Ishikawa (cell line): ENCODE measurements around the gene FBXL19.

Source experiments
- CEBPB ChIP-seq: IDR thresholded peaks from 2 replicates; pipeline ENCODE4 v1.6.1; 2012
- CREB1 ChIP-seq: IDR thresholded peaks from 2 replicates; pipeline ENCODE4 v1.6.1; 2012; ENCODE audit warnings: low read depth
- EP300 ChIP-seq: IDR thresholded peaks from 2 replicates; pipeline ENCODE4 v1.6.1; 2012; ENCODE audit warnings: borderline replicate concordance
- FOXM1 ChIP-seq: IDR thresholded peaks from 2 replicates; pipeline ENCODE4 v1.6.1; 2012; ENCODE audit warnings: low read depth, borderline replicate concordance
- NFIC ChIP-seq: IDR thresholded peaks from 2 replicates; pipeline ENCODE4 v1.6.1; 2012
- RAD21 ChIP-seq: IDR thresholded peaks from 2 replicates; pipeline ENCODE4 v1.6.1; 2012; ENCODE audit warnings: low read depth
- TCF12 ChIP-seq: IDR thresholded peaks from 2 replicates; pipeline ENCODE4 v1.6.1; 2012; ENCODE audit warnings: low read depth
- YY1 ChIP-seq: IDR thresholded peaks from 2 replicates; pipeline ENCODE4 v1.6.1; 2012; ENCODE audit warnings: low read depth
- ZBTB7A ChIP-seq: IDR thresholded peaks from 2 replicates; pipeline ENCODE4 v1.6.1; 2012; ENCODE audit warnings: low read depth
- TF ChIP-seq, protein P1 (sequence below): IDR thresholded peaks from 2 replicates; pipeline ENCODE4 v1.6.1; 2012; ENCODE audit warnings: low read depth, mild to moderate bottlenecking
- TF ChIP-seq, protein P2 (sequence below): IDR thresholded peaks from 2 replicates; pipeline ENCODE4 v1.6.1; 2012

DNA sequence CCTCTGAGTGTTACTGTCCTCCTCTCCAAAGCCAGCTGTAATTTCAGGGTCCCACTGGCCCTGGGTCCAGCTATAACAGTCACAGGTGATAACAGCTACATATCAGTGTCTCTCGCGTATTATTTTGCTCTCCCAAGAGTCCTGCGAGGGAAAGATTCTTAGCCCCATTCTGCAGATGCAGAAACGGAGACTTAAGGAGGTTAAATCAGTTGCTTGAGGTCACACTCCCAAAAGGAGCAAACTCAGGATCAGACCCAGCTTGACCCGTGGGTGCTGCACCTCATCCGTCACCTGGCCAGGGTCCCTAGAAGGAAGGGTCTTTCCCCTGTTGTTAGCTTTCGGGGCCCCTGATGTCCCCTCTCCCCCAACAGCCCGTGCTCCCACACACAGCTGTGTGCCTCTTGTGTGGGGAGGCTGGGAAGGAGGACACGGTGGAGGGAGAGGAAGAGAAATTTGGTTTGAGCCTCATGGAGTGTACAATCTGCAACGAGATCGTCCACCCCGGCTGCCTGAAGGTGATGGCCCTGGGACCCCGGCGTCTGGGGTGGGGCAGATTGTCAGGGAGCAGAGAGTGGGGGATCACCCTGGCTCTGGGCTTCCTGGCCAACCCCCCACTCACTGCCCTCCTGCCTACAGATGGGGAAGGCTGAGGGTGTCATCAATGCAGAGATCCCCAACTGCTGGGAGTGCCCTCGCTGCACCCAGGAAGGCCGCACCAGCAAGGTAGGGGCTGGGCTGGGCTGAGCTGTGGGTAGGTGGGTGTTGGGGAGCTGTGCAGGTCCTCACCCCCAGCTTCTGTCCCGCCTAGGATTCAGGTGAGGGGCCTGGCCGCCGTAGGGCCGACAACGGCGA lies 3.8 kb downstream of the FBXL19 start:
- no peak for TF ChIP-seq RAD21
- TF ChIP-seq EP300, result no peak
- TF ChIP-seq, protein P1, sequence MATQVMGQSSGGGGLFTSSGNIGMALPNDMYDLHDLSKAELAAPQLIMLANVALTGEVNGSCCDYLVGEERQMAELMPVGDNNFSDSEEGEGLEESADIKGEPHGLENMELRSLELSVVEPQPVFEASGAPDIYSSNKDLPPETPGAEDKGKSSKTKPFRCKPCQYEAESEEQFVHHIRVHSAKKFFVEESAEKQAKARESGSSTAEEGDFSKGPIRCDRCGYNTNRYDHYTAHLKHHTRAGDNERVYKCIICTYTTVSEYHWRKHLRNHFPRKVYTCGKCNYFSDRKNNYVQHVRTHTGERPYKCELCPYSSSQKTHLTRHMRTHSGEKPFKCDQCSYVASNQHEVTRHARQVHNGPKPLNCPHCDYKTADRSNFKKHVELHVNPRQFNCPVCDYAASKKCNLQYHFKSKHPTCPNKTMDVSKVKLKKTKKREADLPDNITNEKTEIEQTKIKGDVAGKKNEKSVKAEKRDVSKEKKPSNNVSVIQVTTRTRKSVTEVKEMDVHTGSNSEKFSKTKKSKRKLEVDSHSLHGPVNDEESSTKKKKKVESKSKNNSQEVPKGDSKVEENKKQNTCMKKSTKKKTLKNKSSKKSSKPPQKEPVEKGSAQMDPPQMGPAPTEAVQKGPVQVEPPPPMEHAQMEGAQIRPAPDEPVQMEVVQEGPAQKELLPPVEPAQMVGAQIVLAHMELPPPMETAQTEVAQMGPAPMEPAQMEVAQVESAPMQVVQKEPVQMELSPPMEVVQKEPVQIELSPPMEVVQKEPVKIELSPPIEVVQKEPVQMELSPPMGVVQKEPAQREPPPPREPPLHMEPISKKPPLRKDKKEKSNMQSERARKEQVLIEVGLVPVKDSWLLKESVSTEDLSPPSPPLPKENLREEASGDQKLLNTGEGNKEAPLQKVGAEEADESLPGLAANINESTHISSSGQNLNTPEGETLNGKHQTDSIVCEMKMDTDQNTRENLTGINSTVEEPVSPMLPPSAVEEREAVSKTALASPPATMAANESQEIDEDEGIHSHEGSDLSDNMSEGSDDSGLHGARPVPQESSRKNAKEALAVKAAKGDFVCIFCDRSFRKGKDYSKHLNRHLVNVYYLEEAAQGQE, result no peak
- TF ChIP-seq TCF12, result no peak
- TF ChIP-seq NFIC, result no peak
- no peak for TF ChIP-seq YY1
- no peak for TF ChIP-seq CREB1
- TF ChIP-seq ZBTB7A, result no peak
- no peak for TF ChIP-seq CEBPB
- no peak for TF ChIP-seq FOXM1
- TF ChIP-seq, protein P2, sequence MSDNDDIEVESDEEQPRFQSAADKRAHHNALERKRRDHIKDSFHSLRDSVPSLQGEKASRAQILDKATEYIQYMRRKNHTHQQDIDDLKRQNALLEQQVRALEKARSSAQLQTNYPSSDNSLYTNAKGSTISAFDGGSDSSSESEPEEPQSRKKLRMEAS, result no peak
